ENCODE measurements around the gene NPHP3.

Gene NPHP3

DNA sequence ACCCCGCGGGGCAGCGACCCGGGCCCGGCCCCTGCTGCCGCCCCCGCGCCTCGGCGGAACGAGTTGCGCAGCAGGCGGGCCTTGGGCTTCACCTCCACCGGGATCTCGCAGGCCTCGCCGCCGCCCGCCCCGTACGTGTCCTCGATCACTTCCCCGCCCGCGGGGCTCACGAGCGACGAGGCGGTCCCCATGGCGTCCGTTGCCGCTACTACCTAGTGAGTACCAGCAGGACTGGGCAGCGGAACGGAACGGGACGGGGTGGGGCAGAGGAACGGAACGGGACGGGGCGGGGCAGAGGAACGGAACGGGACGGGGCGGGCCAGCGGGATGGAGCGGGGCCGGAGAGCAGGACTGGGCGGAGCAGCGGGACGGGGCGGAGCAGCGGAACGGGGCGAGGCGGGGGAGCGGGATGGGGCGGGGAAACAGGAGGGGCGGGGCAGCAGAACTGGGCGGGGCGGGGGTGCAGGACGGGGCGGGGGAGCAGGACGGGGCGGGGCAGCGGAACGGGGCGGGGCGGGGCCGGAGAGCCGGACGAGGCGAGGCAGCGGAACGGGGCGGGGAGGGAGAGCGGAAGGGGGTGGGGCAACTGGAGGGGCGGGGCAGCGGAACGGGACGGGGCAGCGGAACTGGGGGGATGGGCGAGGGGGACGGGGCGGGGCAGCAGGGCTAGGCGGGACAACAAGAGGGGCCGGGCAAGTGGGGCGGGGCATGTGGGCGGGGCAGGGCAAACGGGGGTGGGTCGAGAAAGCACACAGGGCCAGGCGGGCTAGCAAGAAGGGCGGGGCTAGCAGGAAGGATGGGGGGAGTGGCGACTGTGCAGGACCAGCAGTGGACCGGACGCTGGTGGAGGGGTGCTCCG lies at the start of gene NPHP3 (continued):
- TF ChIP-seq, protein P1, sequence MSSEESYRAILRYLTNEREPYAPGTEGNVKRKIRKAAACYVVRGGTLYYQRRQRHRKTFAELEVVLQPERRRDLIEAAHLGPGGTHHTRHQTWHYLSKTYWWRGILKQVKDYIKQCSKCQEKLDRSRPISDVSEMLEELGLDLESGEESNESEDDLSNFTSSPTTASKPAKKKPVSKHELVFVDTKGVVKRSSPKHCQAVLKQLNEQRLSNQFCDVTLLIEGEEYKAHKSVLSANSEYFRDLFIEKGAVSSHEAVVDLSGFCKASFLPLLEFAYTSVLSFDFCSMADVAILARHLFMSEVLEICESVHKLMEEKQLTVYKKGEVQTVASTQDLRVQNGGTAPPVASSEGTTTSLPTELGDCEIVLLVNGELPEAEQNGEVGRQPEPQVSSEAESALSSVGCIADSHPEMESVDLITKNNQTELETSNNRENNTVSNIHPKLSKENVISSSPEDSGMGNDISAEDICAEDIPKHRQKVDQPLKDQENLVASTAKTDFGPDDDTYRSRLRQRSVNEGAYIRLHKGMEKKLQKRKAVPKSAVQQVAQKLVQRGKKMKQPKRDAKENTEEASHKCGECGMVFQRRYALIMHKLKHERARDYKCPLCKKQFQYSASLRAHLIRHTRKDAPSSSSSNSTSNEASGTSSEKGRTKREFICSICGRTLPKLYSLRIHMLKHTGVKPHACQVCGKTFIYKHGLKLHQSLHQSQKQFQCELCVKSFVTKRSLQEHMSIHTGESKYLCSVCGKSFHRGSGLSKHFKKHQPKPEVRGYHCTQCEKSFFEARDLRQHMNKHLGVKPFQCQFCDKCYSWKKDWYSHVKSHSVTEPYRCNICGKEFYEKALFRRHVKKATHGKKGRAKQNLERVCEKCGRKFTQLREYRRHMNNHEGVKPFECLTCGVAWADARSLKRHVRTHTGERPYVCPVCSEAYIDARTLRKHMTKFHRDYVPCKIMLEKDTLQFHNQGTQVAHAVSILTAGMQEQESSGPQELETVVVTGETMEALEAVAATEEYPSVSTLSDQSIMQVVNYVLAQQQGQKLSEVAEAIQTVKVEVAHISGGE (tag by site-specific recombination; conservative IDR thresholded peaks at IDR 0.05; ENCODE audit: low read depth): 0 out of 2 replicates have a peak, but pooled peaks have one; percentile 13

DNA sequence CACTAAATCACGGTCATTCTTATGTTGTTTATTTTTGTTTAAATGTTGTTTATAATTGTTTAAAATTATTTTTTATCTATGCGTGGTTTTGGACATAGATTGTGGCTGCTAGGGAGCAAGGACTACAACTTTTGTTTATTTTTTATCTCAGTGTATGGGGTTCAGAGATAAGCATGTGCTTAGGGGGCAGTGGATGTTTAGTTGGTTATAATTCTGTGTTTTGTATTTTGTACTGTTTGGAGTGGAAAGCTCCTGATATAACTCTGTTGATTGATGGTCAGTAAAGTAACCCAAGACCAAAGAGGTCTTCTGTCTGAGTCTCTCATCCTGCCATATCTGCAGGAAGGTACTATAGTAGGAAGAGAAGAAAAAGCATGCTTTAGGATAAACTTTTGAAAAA lies 36.5 kb upstream of the NPHP3 start:
- CTCF ChIA-PET: no interaction called here
- no peak for TF ChIP-seq ZNF677 (tag by site-specific recombination; IDR thresholded peaks at IDR 0.05)
- TF ChIP-seq, protein P2, sequence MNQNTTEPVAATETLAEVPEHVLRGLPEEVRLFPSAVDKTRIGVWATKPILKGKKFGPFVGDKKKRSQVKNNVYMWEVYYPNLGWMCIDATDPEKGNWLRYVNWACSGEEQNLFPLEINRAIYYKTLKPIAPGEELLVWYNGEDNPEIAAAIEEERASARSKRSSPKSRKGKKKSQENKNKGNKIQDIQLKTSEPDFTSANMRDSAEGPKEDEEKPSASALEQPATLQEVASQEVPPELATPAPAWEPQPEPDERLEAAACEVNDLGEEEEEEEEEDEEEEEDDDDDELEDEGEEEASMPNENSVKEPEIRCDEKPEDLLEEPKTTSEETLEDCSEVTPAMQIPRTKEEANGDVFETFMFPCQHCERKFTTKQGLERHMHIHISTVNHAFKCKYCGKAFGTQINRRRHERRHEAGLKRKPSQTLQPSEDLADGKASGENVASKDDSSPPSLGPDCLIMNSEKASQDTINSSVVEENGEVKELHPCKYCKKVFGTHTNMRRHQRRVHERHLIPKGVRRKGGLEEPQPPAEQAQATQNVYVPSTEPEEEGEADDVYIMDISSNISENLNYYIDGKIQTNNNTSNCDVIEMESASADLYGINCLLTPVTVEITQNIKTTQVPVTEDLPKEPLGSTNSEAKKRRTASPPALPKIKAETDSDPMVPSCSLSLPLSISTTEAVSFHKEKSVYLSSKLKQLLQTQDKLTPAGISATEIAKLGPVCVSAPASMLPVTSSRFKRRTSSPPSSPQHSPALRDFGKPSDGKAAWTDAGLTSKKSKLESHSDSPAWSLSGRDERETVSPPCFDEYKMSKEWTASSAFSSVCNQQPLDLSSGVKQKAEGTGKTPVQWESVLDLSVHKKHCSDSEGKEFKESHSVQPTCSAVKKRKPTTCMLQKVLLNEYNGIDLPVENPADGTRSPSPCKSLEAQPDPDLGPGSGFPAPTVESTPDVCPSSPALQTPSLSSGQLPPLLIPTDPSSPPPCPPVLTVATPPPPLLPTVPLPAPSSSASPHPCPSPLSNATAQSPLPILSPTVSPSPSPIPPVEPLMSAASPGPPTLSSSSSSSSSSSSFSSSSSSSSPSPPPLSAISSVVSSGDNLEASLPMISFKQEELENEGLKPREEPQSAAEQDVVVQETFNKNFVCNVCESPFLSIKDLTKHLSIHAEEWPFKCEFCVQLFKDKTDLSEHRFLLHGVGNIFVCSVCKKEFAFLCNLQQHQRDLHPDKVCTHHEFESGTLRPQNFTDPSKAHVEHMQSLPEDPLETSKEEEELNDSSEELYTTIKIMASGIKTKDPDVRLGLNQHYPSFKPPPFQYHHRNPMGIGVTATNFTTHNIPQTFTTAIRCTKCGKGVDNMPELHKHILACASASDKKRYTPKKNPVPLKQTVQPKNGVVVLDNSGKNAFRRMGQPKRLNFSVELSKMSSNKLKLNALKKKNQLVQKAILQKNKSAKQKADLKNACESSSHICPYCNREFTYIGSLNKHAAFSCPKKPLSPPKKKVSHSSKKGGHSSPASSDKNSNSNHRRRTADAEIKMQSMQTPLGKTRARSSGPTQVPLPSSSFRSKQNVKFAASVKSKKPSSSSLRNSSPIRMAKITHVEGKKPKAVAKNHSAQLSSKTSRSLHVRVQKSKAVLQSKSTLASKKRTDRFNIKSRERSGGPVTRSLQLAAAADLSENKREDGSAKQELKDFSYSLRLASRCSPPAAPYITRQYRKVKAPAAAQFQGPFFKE (tag by site-specific recombination; IDR thresholded peaks at IDR 0.05; ENCODE audit: borderline replicate concordance): no peak
- TF ChIP-seq ZXDB (tag by site-specific recombination; IDR thresholded peaks at IDR 0.05): no peak
- TF ChIP-seq EGR2 (tag by site-specific recombination; IDR thresholded peaks at IDR 0.05; ENCODE audit: low read depth): no peak
- TF ChIP-seq ZNF175 (tag by site-specific recombination; IDR thresholded peaks at IDR 0.05): no peak
- no peak for TF ChIP-seq ZNF341 (tag by site-specific recombination; IDR thresholded peaks at IDR 0.05; ENCODE audit: low read depth)
- TF ChIP-seq, protein P3, sequence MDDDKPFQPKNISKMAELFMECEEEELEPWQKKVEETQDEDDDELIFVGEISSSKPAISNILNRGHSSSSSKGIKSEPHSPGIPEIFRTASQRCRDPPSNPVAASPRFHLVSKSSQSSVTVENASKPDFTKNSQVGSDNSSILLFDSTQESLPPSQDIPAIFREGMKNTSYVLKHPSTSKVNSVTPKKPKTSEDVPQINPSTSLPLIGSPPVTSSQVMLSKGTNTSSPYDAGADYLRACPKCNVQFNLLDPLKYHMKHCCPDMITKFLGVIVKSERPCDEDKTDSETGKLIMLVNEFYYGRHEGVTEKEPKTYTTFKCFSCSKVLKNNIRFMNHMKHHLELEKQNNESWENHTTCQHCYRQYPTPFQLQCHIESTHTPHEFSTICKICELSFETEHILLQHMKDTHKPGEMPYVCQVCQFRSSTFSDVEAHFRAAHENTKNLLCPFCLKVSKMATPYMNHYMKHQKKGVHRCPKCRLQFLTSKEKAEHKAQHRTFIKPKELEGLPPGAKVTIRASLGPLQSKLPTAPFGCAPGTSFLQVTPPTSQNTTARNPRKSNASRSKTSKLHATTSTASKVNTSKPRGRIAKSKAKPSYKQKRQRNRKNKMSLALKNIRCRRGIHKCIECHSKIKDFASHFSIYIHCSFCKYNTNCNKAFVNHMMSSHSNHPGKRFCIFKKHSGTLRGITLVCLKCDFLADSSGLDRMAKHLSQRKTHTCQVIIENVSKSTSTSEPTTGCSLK (tag by site-specific recombination; IDR thresholded peaks at IDR 0.05): no peak
- no peak for TF ChIP-seq ZNF132 (tag by site-specific recombination; IDR thresholded peaks at IDR 0.05; ENCODE audit: borderline replicate concordance)
- no peak for TF ChIP-seq ZNF830 (tag by site-specific recombination; IDR thresholded peaks at IDR 0.05; ENCODE audit: low read depth)
- TF ChIP-seq ZFHX2 (tag by site-specific recombination; conservative IDR thresholded peaks at IDR 0.05): no peak
- TF ChIP-seq ZBTB21 (tag by site-specific recombination; IDR thresholded peaks at IDR 0.05): no peak
- TF ChIP-seq ZNF394 (tag by site-specific recombination; IDR thresholded peaks at IDR 0.05; ENCODE audit: borderline replicate concordance): no peak
- no peak for TF ChIP-seq HOXD13 (CRISPR knock-in tag; IDR thresholded peaks at IDR 0.05; ENCODE audit: borderline replicate concordance)
- no peak for TF ChIP-seq FEZF1 (tag by site-specific recombination; IDR thresholded peaks at IDR 0.05)
- TF ChIP-seq BCL11B (tag by site-specific recombination; IDR thresholded peaks at IDR 0.05; ENCODE audit: low read depth): no peak
- no peak for TF ChIP-seq SCRT1 (tag by site-specific recombination; IDR thresholded peaks at IDR 0.05; ENCODE audit: borderline replicate concordance)
- TF ChIP-seq, protein P4, sequence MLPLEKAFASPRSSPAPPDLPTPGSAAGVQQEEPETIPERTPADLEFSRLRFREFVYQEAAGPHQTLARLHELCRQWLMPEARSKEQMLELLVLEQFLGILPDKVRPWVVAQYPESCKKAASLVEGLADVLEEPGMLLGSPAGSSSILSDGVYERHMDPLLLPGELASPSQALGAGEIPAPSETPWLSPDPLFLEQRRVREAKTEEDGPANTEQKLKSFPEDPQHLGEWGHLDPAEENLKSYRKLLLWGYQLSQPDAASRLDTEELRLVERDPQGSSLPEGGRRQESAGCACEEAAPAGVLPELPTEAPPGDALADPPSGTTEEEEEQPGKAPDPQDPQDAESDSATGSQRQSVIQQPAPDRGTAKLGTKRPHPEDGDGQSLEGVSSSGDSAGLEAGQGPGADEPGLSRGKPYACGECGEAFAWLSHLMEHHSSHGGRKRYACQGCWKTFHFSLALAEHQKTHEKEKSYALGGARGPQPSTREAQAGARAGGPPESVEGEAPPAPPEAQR (tag by site-specific recombination; IDR thresholded peaks at IDR 0.05): no peak
- no peak for TF ChIP-seq ZNF654 (tag by site-specific recombination; IDR thresholded peaks at IDR 0.05; ENCODE audit: low read depth)
- no peak for TF ChIP-seq ZBTB17 (tag by site-specific recombination; IDR thresholded peaks at IDR 0.05)
- H3K36me3 ChIP-seq (ENCODE audit: control insufficient read depth in 2 of 2, insufficient read depth in 1 of 2, low read length in 2 of 2): no peaks in the 10 kb centered on the region
- POLR2A ChIA-PET: no interaction called here
- H3K27ac ChIP-seq (ENCODE audit: extremely low read depth, low read depth, low read length): no peak overlapping the region
- no peaks in the 10 kb centered on the region for H3K9me3 ChIP-seq (ENCODE audit: control insufficient read depth, insufficient read depth, low read depth, low read length)
- no peak overlapping the region for H3K4me3 ChIP-seq (ENCODE audit: low read depth, low read length)
- no peaks in the 10 kb centered on the region for H3K4me1 ChIP-seq (ENCODE audit: control insufficient read depth, insufficient read depth, low read length)
